ACHN (cell line): ENCODE data around the gene BCAP29.
"Not testable (repeated sequence)": the region's sequence is repeated elsewhere in the genome, so short reads cannot be mapped to it uniquely, and the experiment has no call there.

Source experiments
- DNase-seq: peaks from one replicate; pipeline ENCODE4 v3.0.0-alpha.2; 2015
- in situ Hi-C: cut with HindIII; loops from 2 replicates; pipeline ENCODE4 v1.10.0; 2017; ENCODE audit warnings: low sequenced_read_pairs, low pct_ligation_motif_present, low pct_unique_long_range_greater_than_20kb

The BCAP29 gene

GRCh38 chr7:107579885-107580715 is at the start of gene BCAP29:
Gene BCAP29, plus strand, starts transcription at chr7:107580246. Its CDS starts 527 bp downstream, at chr7:107580773.
- DNase-seq = peak; percentile 83
- in situ Hi-C loops = no loop called here

GRCh38 chr7:107530751-107531150 is 49.3 kb upstream of the BCAP29 start:
- in situ Hi-C loops = no loop called here
- DNase-seq = no peak

- DNase-seq = no peak
- in situ Hi-C loops = no loop called here
Measured at GRCh38 chr7:107534139-107534538, 45.9 kb upstream of the BCAP29 start.

- in situ Hi-C loops, DNase-seq: not testable (repeated sequence)
Measured at GRCh38 chr7:107537228-107537627, 42.8 kb upstream of the BCAP29 start.

GRCh38 chr7:107538001-107538400 is 42.0 kb upstream of the BCAP29 start:
- in situ Hi-C loops = no loop called here
- no peak for DNase-seq

- in situ Hi-C loops = no loop called here
- no peak for DNase-seq
Measured at GRCh38 chr7:107543338-107543993, 36.6 kb upstream of the BCAP29 start.

- in situ Hi-C loops = no loop called here
Measured at GRCh38 chr7:107544848-107545591, 35.0 kb upstream of the BCAP29 start.

GRCh38 chr7:107551936-107552335 is 28.1 kb upstream of the BCAP29 start:
- in situ Hi-C loops = no loop called here

More at GRCh38 chr7:107544848-107545591, 35.0 kb upstream of the BCAP29 start:
- DNase-seq = no peak

GRCh38 chr7:107555893-107556292 is 24.2 kb upstream of the BCAP29 start:
- in situ Hi-C loops = no loop called here

More at GRCh38 chr7:107551936-107552335, 28.1 kb upstream of the BCAP29 start:
- no peak for DNase-seq

GRCh38 chr7:107559864-107560263 is 20.2 kb upstream of the BCAP29 start:
- in situ Hi-C loops = no loop called here
- DNase-seq = peak; percentile 77

More at GRCh38 chr7:107555893-107556292, 24.2 kb upstream of the BCAP29 start:
- no peak for DNase-seq

- DNase-seq = no peak
- in situ Hi-C loops = no loop called here
Measured at GRCh38 chr7:107560898-107561516, 19.0 kb upstream of the BCAP29 start.

GRCh38 chr7:107563081-107563774 is 16.8 kb upstream of the BCAP29 start:
- DNase-seq = no peak
- in situ Hi-C loops = no loop called here

GRCh38 chr7:107563775-107564552 is 16.1 kb upstream of the BCAP29 start, which contains the start of the genes COG5 and DUS4L:
Gene COG5, minus strand, starts transcription at chr7:107563920. Its CDS starts 24 bp downstream, at chr7:107563896.
Gene DUS4L, plus strand, starts transcription at chr7:107563971. Its CDS starts 3,100 bp downstream, at chr7:107567071.
- in situ Hi-C loops = no loop called here

GRCh38 chr7:107564553-107565298 is 15.3 kb upstream of the BCAP29 start:
- in situ Hi-C loops = no loop called here
- DNase-seq = peak; percentile 81

More at GRCh38 chr7:107563775-107564552, 16.1 kb upstream of the BCAP29 start, which contains the start of the genes COG5 and DUS4L:
- peak; percentile 89 for DNase-seq

GRCh38 chr7:107570298-107570697 is 9.7 kb upstream of the BCAP29 start:
- no peak for DNase-seq
- in situ Hi-C loops = no loop called here

GRCh38 chr7:107573537-107573936 is 6.5 kb upstream of the BCAP29 start:
- DNase-seq = no peak
- in situ Hi-C loops = no loop called here

- in situ Hi-C loops = no loop called here
- no peak for DNase-seq
Measured at GRCh38 chr7:107579554-107579884, 527 bp upstream of the BCAP29 start.
